Stimulated activated CD4-positive, alpha-beta T cell treated with anti-CD3 and anti-CD28 coated beads, Interleukin-12 subunit alpha, Interleukin-12 subunit beta, amount 100 ng/mL, for 4 hours (primary cell): ENCODE data around the gene SRGN.

Source experiments
- DNase-seq: peaks from one replicate; pipeline ENCODE4 v3.0.0-alpha.2; 2020

SRGN gene

DNA sequence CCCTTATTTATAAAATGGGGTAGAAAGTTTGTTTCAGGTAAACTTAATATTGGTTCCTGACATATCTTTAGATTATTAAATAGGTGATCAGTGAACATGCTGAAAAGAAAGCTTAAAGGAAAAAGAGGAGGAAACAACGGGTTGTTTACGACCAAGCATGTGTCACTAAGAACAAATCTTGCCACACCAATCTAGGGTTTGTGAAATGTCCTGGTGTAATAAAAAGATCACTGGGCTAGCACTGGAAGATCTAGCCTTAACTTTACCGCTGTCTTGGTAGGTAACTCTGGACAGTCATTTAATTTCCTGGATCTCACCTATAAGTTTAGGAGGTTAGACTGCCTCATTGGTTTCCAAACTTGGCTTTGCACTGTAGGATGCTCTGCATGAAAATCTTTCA lies 55.1 kb downstream of the SRGN start:
- no peak for DNase-seq

DNA sequence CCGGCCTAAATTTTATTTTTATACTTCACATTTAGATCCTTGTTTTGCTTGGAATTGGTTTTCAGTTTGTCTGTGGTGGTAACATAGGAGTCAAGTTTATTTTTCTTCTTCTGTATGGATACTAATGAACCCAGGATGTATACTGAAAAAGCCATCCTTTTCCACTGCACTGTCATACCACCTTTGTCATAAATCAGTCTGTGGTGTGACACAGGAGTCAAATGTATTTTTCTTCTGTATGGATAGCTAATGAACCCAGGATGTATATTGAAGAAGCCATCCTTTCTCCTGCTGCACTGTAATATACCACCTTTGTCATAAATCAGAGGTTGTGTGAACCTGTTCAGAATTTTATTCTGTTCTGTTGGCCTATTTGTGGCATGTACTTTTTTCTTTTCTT lies 57.4 kb downstream of the SRGN start:
- DNase-seq = no peak

DNA sequence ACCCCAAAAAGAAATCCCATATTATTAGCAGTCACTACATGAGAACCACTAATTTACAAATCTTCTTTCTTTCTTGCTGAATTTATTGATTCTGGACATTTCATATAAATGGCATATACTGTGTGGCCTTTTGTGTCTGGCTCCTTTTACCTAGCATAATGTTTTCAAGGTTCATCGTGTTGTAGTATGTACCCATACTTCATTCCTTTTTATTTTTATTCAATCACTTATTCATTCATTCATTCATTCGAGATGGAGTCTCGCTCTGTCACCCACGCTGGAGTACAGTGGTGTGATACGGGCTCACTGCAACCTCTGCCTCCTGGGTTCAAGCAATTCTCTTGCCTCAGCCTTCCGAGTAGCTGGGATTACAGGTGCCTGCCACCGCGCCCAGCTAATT lies 58.0 kb downstream of the SRGN start:
- no peak for DNase-seq

DNA sequence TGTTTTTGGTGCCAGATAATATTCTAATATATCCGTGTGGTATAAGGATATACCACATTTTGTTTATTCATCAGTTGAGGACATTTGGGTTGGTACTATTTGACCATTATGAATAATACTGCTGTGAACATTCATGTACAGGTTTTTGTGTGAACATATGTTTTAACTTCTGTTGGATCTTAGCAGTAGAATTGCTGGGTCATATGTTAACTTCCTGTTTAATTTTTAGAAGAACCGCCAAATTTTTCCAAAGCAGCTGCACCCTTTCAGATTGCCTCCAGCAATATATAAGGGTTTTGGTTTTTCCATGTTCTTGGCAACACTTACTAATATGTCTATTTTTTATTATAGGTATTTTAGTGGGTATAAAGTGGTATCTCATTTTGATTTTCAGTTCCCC lies 58.9 kb downstream of the SRGN start:
- DNase-seq = no peak

DNA sequence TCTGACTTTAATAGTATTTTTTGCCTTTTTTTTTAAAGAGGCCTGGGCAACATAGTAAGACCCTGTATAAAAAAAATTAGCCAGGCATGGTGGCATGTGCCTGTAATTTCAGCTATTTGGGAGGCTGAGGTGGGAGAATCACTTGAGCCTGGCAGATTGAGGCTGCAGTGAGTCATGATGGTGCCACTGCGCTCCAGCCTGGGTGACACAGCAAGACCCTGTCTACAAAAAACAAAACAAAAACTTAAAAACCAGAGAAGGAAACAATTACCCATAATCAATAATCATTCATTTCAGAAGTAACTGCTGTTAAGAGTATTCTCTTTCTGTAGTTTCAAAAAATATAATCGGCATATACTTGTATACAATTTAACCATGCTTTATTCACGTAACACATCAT lies 64.1 kb downstream of the SRGN start:
- DNase-seq = no peak

DNA sequence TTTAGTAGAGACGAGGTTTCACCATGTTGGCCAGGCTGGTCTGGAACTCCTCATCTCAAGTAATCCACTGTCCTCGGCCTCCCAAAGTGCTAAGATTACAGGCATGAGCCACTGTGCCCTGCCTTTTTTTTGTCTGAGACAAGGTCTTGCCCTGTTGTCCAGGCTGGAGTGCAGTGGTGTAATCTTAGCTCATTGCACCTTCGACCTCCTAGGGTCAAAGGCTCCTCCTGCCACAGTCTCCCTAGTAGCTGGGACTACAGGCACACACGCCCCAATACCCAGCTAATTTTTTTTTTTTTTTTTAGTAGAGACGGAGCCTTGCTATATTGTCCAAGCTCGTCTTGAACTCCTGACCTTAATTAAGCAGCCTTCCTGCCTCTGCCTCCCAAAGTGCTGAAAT lies 65.3 kb downstream of the SRGN start:
- no peak for DNase-seq
